Smooth muscle cell (in vitro differentiated cells): ENCODE measurements around the gene WNT9B. TPM values are rescaled to one million over a fixed set of nuclear protein-coding genes. Genes with fewer than 3 reads are reported as not detected.

Experiments used
- DNase-seq: peaks from one replicate; lab custom pipeline; 2025; ENCODE audit not compliant: unreplicated experiment; lab: John Stamatoyannopoulos, UW
- H2AFZ ChIP-seq: fragments of 200-600 bp; sonication (generic); 2 replicates; pipeline ENCODE4 v1.6.0; 2016; ENCODE audit warnings: antibody characterized with exemption, low read depth, mild to moderate bottlenecking
- H3F3A ChIP-seq: fragments of 200-600 bp; sonication (generic); 2 replicates; pipeline ENCODE4 v1.6.0; 2017; ENCODE audit warnings: antibody characterized with exemption, low read depth
- H3K27ac ChIP-seq: fragments of 200-600 bp; sonication (generic); 2 replicates; pipeline ENCODE4 v1.5.1; 2016; ENCODE audit warnings: low read depth, mild to moderate bottlenecking
- H3K27me3 ChIP-seq: fragments of 200-600 bp; sonication (generic); 2 replicates; pipeline ENCODE4 v1.6.1; 2016; ENCODE audit warnings: low read depth, mild to moderate bottlenecking
- H3K36me3 ChIP-seq: fragments of 200-600 bp; sonication (generic); 2 replicates; pipeline ENCODE4 v1.5.1; 2016; ENCODE audit warnings: low read depth
- H3K4me1 ChIP-seq: fragments of 200-600 bp; sonication (generic); 2 replicates; pipeline ENCODE4 v1.5.1; 2016; ENCODE audit warnings: low read depth
- H3K4me2 ChIP-seq: fragments of 200-600 bp; sonication (generic); 2 replicates; pipeline ENCODE4 v1.6.0; 2016; ENCODE audit warnings: mild to moderate bottlenecking
- H3K4me3 ChIP-seq: fragments of 200-600 bp; sonication (generic); 2 replicates; pipeline ENCODE4 v1.5.1; 2016; ENCODE audit warnings: mild to moderate bottlenecking
- H3K79me2 ChIP-seq: fragments of 200-600 bp; sonication (generic); 2 replicates; pipeline ENCODE4 v1.6.0; 2016; ENCODE audit warnings: low read depth, mild to moderate bottlenecking
- H3K9ac ChIP-seq: fragments of 200-600 bp; sonication (generic); 2 replicates; pipeline ENCODE4 v1.6.0; 2016; ENCODE audit warnings: low read depth
- H3K9me3 ChIP-seq: fragments of 200-600 bp; sonication (generic); replicated peaks from 2 replicates; pipeline ENCODE4 v1.5.1; 2016; ENCODE audit warnings: low read depth
- H4K20me1 ChIP-seq: fragments of 200-600 bp; sonication (generic); 2 replicates; pipeline ENCODE4 v1.6.0; 2016; ENCODE audit warnings: low read depth
- CTCF ChIP-seq: fragments of 200-600 bp; sonication (generic); IDR thresholded peaks from 2 replicates; pipeline ENCODE4 v1.5.1; 2017; ENCODE audit warnings: borderline replicate concordance, mild to moderate bottlenecking, antibody characterized with exemption; ENCODE audit not compliant: insufficient read depth, poor library complexity, severe bottlenecking
- WGBS: methylation state at CpG from one replicate; pipeline ENCODE4 v1.1.7; 2016; ENCODE audit warnings: low lambda C conversion rate; 5-methylcytosine and 5-hydroxymethylcytosine counted together
- polyA plus RNA-seq: library from polyadenylated mRNA; unstranded; fragments of >200 nt; fragmentation: Nextera tagmentation; extraction: Ambion mirVana; gene quantifications from 2 replicates; pipeline ENCODE4 v1.2.1, GENCODE V29; 2016
- total RNA-seq: library from RNA; depleted of rRNA; stranded (reverse); fragments of >200 nt; gene quantifications from 2 replicates; pipeline ENCODE4 v1.2.3, GENCODE V29; 2014

The WNT9B gene
- total and polyA plus RNA-seq, 2 experiments from 2014 or later: not detected

- H3F3A ChIP-seq: no peaks in the 10 kb centered on the region
- H3K27me3 ChIP-seq: peaks cover 4% of the 10 kb centered on the region
- H3K4me3 ChIP-seq: no peak overlapping the region
- WGBS: 87% methylated on average over 7 of the region's 7 CpGs
- H3K36me3 ChIP-seq: no peaks in the 10 kb centered on the region
- no peak overlapping the region for H3K4me2 ChIP-seq
- H3K79me2 ChIP-seq: no peaks in the 10 kb centered on the region
- no peak overlapping the region for H3K27ac ChIP-seq
- H3K9ac ChIP-seq: no peak overlapping the region
- no peaks in the 10 kb centered on the region for H4K20me1 ChIP-seq
- no peaks in the 10 kb centered on the region for H3K9me3 ChIP-seq
- TF ChIP-seq CTCF: no peak
- no peak overlapping the region for H2AFZ ChIP-seq
- H3K4me1 ChIP-seq: peaks cover under 1% of the 10 kb centered on the region
- DNase-seq: no peak
Measured at GRCh38 chr17:46884552-46884951, 33.2 kb downstream of the WNT9B start.

- 90% methylated on average over 10 of the region's 10 CpGs for WGBS
- Histone ChIP-seq H3K4me1 (peaks cover 3% of the 10 kb centered on the region), H3K27ac (no peak overlapping the region)
Measured at GRCh38 chr17:46885415-46886309, 34.3 kb downstream of the WNT9B start.

GRCh38 chr17:46886310-46886663 lies 34.9 kb downstream of the WNT9B start:
- no peak overlapping the region for H3K4me3 ChIP-seq
- WGBS: 90% methylated on average over 1 of the region's 1 CpG
- peaks cover 4% of the 10 kb centered on the region for H3K27me3 ChIP-seq

More at GRCh38 chr17:46885415-46886309, 34.3 kb downstream of the WNT9B start:
- Histone ChIP-seq H3K9me3 (no peaks in the 10 kb centered on the region), H4K20me1 (no peaks in the 10 kb centered on the region), H3K4me2 (no peak overlapping the region), H3K9ac (no peak overlapping the region), H3F3A (no peaks in the 10 kb centered on the region), H3K36me3 (no peaks in the 10 kb centered on the region), H3K4me3 (no peak overlapping the region), H3K79me2 (no peaks in the 10 kb centered on the region), H3K27me3 (peaks cover 4% of the 10 kb centered on the region), H2AFZ (no peak overlapping the region)
- DNase-seq: no peak
- no peak for TF ChIP-seq CTCF

More at GRCh38 chr17:46886310-46886663, 34.9 kb downstream of the WNT9B start:
- TF ChIP-seq CTCF: no peak
- H3K4me2 ChIP-seq: no peak overlapping the region
- DNase-seq: no peak
- no peak overlapping the region for H3K27ac ChIP-seq
- H4K20me1 ChIP-seq: no peaks in the 10 kb centered on the region
- no peaks in the 10 kb centered on the region for H3K9me3 ChIP-seq
- peaks cover 3% of the 10 kb centered on the region for H3K4me1 ChIP-seq
- H3K79me2 ChIP-seq: no peaks in the 10 kb centered on the region
- H3F3A ChIP-seq: no peaks in the 10 kb centered on the region
- no peak overlapping the region for H3K9ac ChIP-seq
- no peak overlapping the region for H2AFZ ChIP-seq
- no peaks in the 10 kb centered on the region for H3K36me3 ChIP-seq
